Stomach smooth muscle (tissue), 2 donors: Measurements from ENCODE around the gene SH3BP2.
A peak's percentile ranks its signal among the peaks of the same experiment; 100 is the strongest.

Experiments
- H3K27ac ChIP-seq: one replicate; pipeline ENCODE4 v1.7.0; 2013; ENCODE audit warnings: mild to moderate bottlenecking, low read length, inconsistent platforms
- H3K27me3 ChIP-seq, 2 donors: one replicate each; pipeline ENCODE4 v1.7.0; 2013; ENCODE audit warnings: low read length in 2 of 2; ENCODE audit not compliant: insufficient read depth in 2 of 2, control insufficient read depth in 1 of 2
- H3K36me3 ChIP-seq, 2 donors: one replicate each; pipeline ENCODE4 v1.7.0; 2013; ENCODE audit warnings: low read length in 2 of 2; ENCODE audit not compliant: control insufficient read depth in 2 of 2, insufficient read depth in 2 of 2
- H3K4me1 ChIP-seq: one replicate; pipeline ENCODE4 v1.7.0; 2013; ENCODE audit warnings: low read length; ENCODE audit not compliant: control insufficient read depth, insufficient read depth
- H3K4me3 ChIP-seq, 2 donors: one replicate each; pipeline ENCODE4 v1.7.0; 2013; ENCODE audit warnings: low read length in 2 of 2
- H3K9ac ChIP-seq, 2 donors: one replicate each; pipeline ENCODE4 v1.7.0; 2013; ENCODE audit warnings: low read length in 2 of 2, mild to moderate bottlenecking in 1 of 2
- H3K9me3 ChIP-seq, 2 donors: one replicate each; pipeline ENCODE4 v1.7.0; 2013; ENCODE audit warnings: low read length in 2 of 2; ENCODE audit not compliant: control insufficient read depth in 2 of 2
- donor health status: healthy.
- donor health status: Pancreatic carcinoma.

Gene SH3BP2

GRCh38 chr4:2817137-2817536 is 24.3 kb downstream of the SH3BP2 start:
- H3K9me3 ChIP-seq, result no peaks in the 10 kb centered on the region
- no peak overlapping the region for H3K9ac ChIP-seq
- H3K36me3 ChIP-seq, result no peaks in the 10 kb centered on the region
- H3K4me3 ChIP-seq, result no peak overlapping the region
- no peak overlapping the region for H3K27ac ChIP-seq
- peaks cover 0 to 2% of the 10 kb centered on the region in 2 donors for H3K27me3 ChIP-seq
- H3K4me1 ChIP-seq, result peaks cover 24% of the 10 kb centered on the region

GRCh38 chr4:2817701-2818350 is 24.9 kb downstream of the SH3BP2 start:
- peaks cover 0 to 2% of the 10 kb centered on the region in 2 donors for H3K27me3 ChIP-seq
- peak overlapping the region in 1 of 2 donors; percentile 37 for H3K9ac ChIP-seq
- no peaks in the 10 kb centered on the region for H3K36me3 ChIP-seq
- peaks cover 24% of the 10 kb centered on the region for H3K4me1 ChIP-seq
- peak overlapping the region; percentile 32 to 64 for H3K4me3 ChIP-seq
- H3K27ac ChIP-seq, result no peak overlapping the region
- H3K9me3 ChIP-seq, result no peaks in the 10 kb centered on the region

GRCh38 chr4:2818351-2818939 is 25.6 kb downstream of the SH3BP2 start:
- Histone ChIP-seq H3K4me3 (peak overlapping the region in 1 of 2 donors; percentile 64), H3K9ac (peak overlapping the region in 1 of 2 donors; percentile 36), H3K4me1 (peaks cover 20% of the 10 kb centered on the region), H3K27ac (no peak overlapping the region), H3K36me3 (no peaks in the 10 kb centered on the region), H3K27me3 (peaks cover 0 to 2% of the 10 kb centered on the region in 2 donors), H3K9me3 (no peaks in the 10 kb centered on the region)

- H3K27ac ChIP-seq, result no peak overlapping the region
- no peaks in the 10 kb centered on the region for H3K9me3 ChIP-seq
- H3K9ac ChIP-seq, result no peak overlapping the region
- peaks cover 17% of the 10 kb centered on the region for H3K4me1 ChIP-seq
- no peak overlapping the region for H3K4me3 ChIP-seq
- no peaks in the 10 kb centered on the region for H3K36me3 ChIP-seq
- peaks cover 0 to 2% of the 10 kb centered on the region in 2 donors for H3K27me3 ChIP-seq
These were observed 26.6 kb downstream of the SH3BP2 start for GRCh38 chr4:2819244-2820215.

- Histone ChIP-seq H3K27ac (no peak overlapping the region), H3K9me3 (no peaks in the 10 kb centered on the region), H3K36me3 (no peaks in the 10 kb centered on the region), H3K4me3 (no peak overlapping the region), H3K27me3 (peaks cover 0 to 2% of the 10 kb centered on the region in 2 donors), H3K9ac (no peak overlapping the region), H3K4me1 (peaks cover 15% of the 10 kb centered on the region)
These were observed 27.5 kb downstream of the SH3BP2 start for GRCh38 chr4:2820216-2820982.

DNA sequence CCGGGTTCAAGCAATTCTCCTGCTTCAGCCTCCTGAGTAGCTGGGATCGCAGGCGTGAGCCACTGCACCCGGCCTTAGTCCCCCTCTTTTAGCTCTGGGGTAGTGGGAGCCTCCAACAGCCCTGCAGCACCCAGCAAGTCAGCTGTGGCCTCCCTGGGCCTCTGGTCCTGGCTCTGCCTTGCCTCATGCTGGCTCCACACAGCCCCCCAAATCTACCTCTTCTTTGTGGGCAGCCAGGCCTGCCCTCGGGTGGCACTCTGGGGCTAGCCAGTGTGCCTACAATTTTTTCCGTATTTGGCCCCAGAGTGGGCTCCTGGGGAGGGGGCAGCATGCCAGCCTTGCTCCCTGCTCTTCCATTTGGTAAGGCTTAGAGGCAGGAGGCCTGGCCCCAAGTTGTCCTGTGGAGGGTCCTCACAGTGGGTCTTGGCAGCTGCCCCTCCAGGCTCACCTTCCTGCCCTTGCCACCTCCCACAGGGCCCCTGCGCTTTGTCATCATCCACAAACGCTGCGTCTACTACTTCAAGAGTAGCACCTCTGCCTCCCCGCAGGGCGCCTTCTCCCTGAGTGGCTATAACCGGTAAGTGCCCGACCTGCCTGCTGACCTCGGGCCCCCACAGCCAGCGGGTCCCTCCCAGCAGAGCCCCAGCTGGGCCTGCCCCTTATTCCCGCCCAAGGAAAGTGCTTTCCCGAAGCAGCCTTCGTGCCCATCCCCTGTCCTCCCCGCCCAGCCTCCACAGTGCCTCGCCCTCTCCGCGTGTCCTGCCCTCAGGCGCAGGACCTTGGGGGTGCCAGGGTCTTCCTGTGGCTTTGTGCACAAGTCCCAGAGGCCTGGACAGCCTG is 29.8 kb downstream of the SH3BP2 start:
- Histone ChIP-seq H3K4me1 (peaks cover 7% of the 10 kb centered on the region), H3K27ac (no peak overlapping the region), H3K9me3 (no peaks in the 10 kb centered on the region), H3K4me3 (no peak overlapping the region), H3K36me3 (peaks cover 0 to 4% of the 10 kb centered on the region in 2 donors), H3K9ac (no peak overlapping the region), H3K27me3 (no peaks in the 10 kb centered on the region)

GRCh38 chr4:2823301-2823670 is 30.4 kb downstream of the SH3BP2 start:
- peaks cover 4% of the 10 kb centered on the region for H3K4me1 ChIP-seq
- no peaks in the 10 kb centered on the region for H3K27me3 ChIP-seq
- H3K36me3 ChIP-seq, result peaks cover 2 to 4% of the 10 kb centered on the region in 2 donors
- no peak overlapping the region for H3K9ac ChIP-seq
- H3K9me3 ChIP-seq, result no peaks in the 10 kb centered on the region
- H3K27ac ChIP-seq, result no peak overlapping the region
- H3K4me3 ChIP-seq, result no peak overlapping the region

- no peaks in the 10 kb centered on the region for H3K9me3 ChIP-seq
- no peak overlapping the region for H3K27ac ChIP-seq
- peaks cover 2 to 4% of the 10 kb centered on the region in 2 donors for H3K36me3 ChIP-seq
- H3K27me3 ChIP-seq, result no peaks in the 10 kb centered on the region
- H3K4me1 ChIP-seq, result no peaks in the 10 kb centered on the region
- H3K4me3 ChIP-seq, result no peak overlapping the region
- H3K9ac ChIP-seq, result no peak overlapping the region
These were observed 30.9 kb downstream of the SH3BP2 start for GRCh38 chr4:2823671-2824328.

DNA sequence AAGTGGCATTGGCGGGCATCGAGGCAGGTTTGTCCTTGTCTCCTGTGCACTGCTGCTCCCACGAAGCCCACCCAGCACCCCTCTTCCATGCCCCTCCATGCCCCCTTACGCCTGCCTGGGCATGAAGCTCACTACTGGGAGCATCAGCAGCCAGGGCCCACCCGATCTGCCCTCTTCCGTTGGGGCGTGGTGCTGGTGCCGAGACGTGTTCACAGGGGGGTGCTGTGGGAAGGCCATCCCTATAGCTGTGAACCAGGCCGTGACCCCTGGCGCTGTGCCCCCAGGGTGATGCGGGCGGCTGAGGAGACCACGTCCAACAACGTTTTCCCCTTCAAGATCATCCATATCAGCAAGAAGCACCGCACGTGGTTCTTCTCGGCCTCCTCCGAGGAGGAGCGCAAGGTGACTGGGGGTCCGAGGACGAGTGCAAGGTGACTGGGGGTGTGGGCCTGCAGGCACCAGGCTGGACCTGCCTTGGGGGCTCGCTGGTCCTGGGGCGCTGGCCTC is 31.5 kb downstream of the SH3BP2 start:
- peaks cover 2 to 4% of the 10 kb centered on the region in 2 donors for H3K36me3 ChIP-seq
- no peaks in the 10 kb centered on the region for H3K27me3 ChIP-seq
- no peak overlapping the region for H3K9ac ChIP-seq
- no peak overlapping the region for H3K4me3 ChIP-seq
- H3K9me3 ChIP-seq, result no peaks in the 10 kb centered on the region
- H3K27ac ChIP-seq, result no peak overlapping the region
- no peaks in the 10 kb centered on the region for H3K4me1 ChIP-seq
